Esophagus squamous epithelium (tissue), 5 donors: ENCODE measurements around the gene CENPP. TPM values are rescaled to one million over a fixed set of nuclear protein-coding genes. Genes with fewer than 3 reads are reported as not detected.

ENCODE experiments used
- DNase-seq: peaks from one replicate; lab custom pipeline; 2025; lab: John Stamatoyannopoulos, UW
- H3K27ac ChIP-seq, 4 donors: fragments of 200-600 bp; sonication (generic); one replicate each; pipeline ENCODE4 v1.5.1; 2016 to 2019; ENCODE audit warnings: mild to moderate bottlenecking in 1 of 4
- H3K27me3 ChIP-seq, 4 donors: fragments of 200-600 bp; sonication (generic); 1 replicate in 3 of 4; 2 replicates in 1 of 4; pipeline versions ENCODE4 v1.5.1 to v1.6.0; 2017 to 2021; ENCODE audit warnings: antibody characterized with exemption in 1 of 4
- H3K36me3 ChIP-seq, 3 donors: fragments of 200-600 bp; sonication (generic); one replicate each; pipeline ENCODE4 v1.5.1; 2016 to 2019
- H3K4me1 ChIP-seq, 3 donors: fragments of 200-600 bp; sonication (generic); one replicate each; pipeline ENCODE4 v1.5.1; 2017 to 2019
- H3K4me3 ChIP-seq, 4 donors: fragments of 200-600 bp; sonication (generic); 1 replicate in 3 of 4; 2 replicates in 1 of 4; pipeline ENCODE4 v1.5.1; 2016 to 2019; ENCODE audit warnings: mild to moderate bottlenecking in 2 of 4, moderate library complexity in 1 of 4
- H3K9me3 ChIP-seq, 3 donors: fragments of 200-600 bp; sonication (generic); one replicate each; pipeline ENCODE4 v1.5.1; 2016 to 2019
- CTCF ChIP-seq, 6 experiments: fragments of 450-650 bp in 4 of 6; fragments of 200-600 bp in 2 of 6; sonication (generic) in 2 of 6; IDR thresholded peaks; one replicate each; pipeline ENCODE4 v1.5.1; 2016 to 2019; ENCODE audit warnings: antibody characterized with exemption in 6 of 6, mild to moderate bottlenecking in 4 of 6, moderate library complexity in 4 of 6
- POLR2A ChIP-seq, 4 donors: fragments of 450-650 bp; IDR thresholded peaks; one replicate each; pipeline ENCODE4 v1.6.1; 2017; ENCODE audit warnings: antibody characterized with exemption in 4 of 4, mild to moderate bottlenecking in 4 of 4, moderate library complexity in 3 of 4
- WGBS, 2 donors: methylation state at CpG; one replicate each; pipeline ENCODE4 v1.1.5; 2018; 5-methylcytosine and 5-hydroxymethylcytosine counted together
- intact Hi-C: fragments of 100-400 bp; cut with DNase I; formaldehyde crosslinking; loops from one replicate; pipeline ENCODE4 v1.15.0; 2022
- total RNA-seq, 4 donors: library from RNA; depleted of rRNA; stranded (reverse); fragments of >200 nt; gene quantifications; one replicate each; pipeline ENCODE4 v1.1.0, GENCODE V29; 2016
- donor health status: DM: yes; HTN: yes; CAD: no.

The CENPP gene
- total RNA-seq, 4 donors from 2014 or later: 6.0 to 10.7 (median 7.5) TPM

DNA sequence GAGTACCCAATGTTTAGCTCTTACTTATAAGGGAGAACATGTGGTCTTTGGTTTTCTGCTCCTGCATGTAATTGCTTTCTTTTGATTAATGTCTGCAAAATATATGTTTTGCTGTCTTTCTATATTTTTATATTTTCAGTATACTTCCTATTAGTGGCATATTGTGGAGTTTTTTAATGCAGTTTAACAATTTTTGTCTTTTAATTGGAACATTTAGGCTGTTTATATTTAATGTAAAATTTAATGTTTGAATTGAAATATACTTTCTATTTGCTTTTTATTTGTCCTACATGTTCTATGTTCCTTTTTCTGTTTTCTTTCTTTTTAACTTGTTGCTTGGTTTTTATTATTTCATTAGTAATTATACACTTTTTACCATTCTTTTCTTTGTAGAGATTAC lies 205.1 kb downstream of the CENPP start:
- Histone ChIP-seq H3K4me3 (no peak overlapping the region), H3K9me3 (no peaks in the 10 kb centered on the region), H3K27me3 (no peaks in the 10 kb centered on the region), H3K27ac (no peak overlapping the region), H3K36me3 (no peaks in the 10 kb centered on the region), H3K4me1 (peaks cover 0 to 5% (median 0%) of the 10 kb centered on the region in 3 donors)
- TF ChIP-seq CTCF (IDR thresholded peaks at IDR 0.05) (no peak), POLR2A (IDR thresholded peaks at IDR 0.05) (no peak)
- intact Hi-C loops: no loop called here
- no peak for DNase-seq

GRCh38 chr9:92534204-92534603 lies 208.5 kb downstream of the CENPP start:
- Histone ChIP-seq H3K36me3 (no peaks in the 10 kb centered on the region), H3K27me3 (no peaks in the 10 kb centered on the region), H3K4me1 (peaks cover 0 to 5% (median 0%) of the 10 kb centered on the region in 3 donors), H3K4me3 (peak overlapping the region in 2 of 4 donors; percentile 13 to 54), H3K9me3 (no peaks in the 10 kb centered on the region), H3K27ac (peak overlapping the region in 1 of 4 donors; percentile 15)
- TF ChIP-seq CTCF (IDR thresholded peaks at IDR 0.05) (no peak), POLR2A (IDR thresholded peaks at IDR 0.05) (no peak)
- 57 to 73% methylated on average over 3 of the region's 3 CpGs for WGBS, 2 donors
- no peak for DNase-seq
- intact Hi-C loops: no loop called here

- no peaks in the 10 kb centered on the region for H3K9me3 ChIP-seq
- peak overlapping the region in 2 of 4 donors; percentile 13 to 54 for H3K4me3 ChIP-seq
- H3K4me1 ChIP-seq: peaks cover 0 to 5% (median 0%) of the 10 kb centered on the region in 3 donors
- no peaks in the 10 kb centered on the region for H3K27me3 ChIP-seq
- 26 to 64% methylated on average over 1 of the region's 1 CpG for WGBS, 2 donors
- TF ChIP-seq POLR2A (IDR thresholded peaks at IDR 0.05) (no peak), CTCF (IDR thresholded peaks at IDR 0.05) (no peak)
- intact Hi-C loops: no loop called here
- no peak for DNase-seq
- no peaks in the 10 kb centered on the region for H3K36me3 ChIP-seq
- H3K27ac ChIP-seq: peak overlapping the region in 2 of 4 donors; percentile 15 to 27
Measured at GRCh38 chr9:92534674-92535073, 208.9 kb downstream of the CENPP start.

DNA sequence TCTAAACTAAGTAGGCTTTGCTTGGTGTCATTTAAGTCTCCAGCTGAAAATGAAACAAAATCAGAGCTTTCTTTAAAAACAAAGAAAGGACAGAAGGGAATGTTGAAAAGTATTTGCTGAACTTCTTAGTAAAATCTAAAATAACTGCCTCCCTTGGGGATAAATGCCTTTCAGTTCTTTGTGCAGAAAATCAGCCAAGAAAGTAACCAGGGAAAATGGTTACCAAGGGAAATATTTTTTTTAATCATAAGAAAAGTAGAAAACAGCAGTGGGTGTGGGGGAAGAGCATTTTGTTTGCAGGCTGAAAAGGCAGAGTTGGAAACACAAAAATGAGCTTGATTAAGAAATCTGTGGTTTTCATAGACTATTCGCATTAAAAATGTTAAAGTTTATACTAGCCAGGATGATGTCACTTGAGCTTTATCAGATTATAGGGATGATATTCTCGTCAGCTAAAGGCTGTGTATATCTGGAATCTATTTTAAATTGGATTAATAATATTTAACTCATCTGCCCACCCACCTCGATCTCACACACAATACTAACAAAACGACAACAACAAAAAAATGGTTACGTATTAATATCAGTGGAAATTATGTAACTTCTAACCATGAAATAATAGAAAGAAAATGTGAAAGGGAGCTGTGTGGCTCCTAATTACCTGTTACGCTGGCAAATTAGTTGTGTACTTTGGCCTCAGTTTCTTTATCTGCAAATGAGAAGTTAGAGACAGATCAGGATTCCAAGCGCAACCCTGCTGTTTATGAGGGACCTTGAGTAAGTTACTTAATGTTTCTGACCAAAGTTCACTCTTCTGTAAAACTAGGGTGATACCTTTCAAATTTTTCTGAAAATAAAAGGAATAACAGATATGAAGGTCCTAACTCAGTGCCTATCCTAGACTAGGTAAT lies 210.4 kb downstream of the CENPP start, which contains the start of gene ECM2:
Gene ECM2, minus strand, starts transcription at position 51 of the 911 bp plus-strand sequence. CDS start 13,124 bp downstream, outside the sequence.
- Histone ChIP-seq H3K4me3 (peak within 1 kb of the TSS in 3 of 4 donors; percentile 5 to 54 (median 13)), H3K27me3 (no peaks in the 10 kb centered on the region), H3K36me3 (no peaks in the 10 kb centered on the region), H3K27ac (peak within 1 kb of the TSS in 2 of 4 donors; percentile 27 to 50), H3K4me1 (peaks cover 0 to 5% (median 0%) of the 10 kb centered on the region in 3 donors), H3K9me3 (no peaks in the 10 kb centered on the region)
- no peak for TF ChIP-seq POLR2A (IDR thresholded peaks at IDR 0.05)
- TF ChIP-seq CTCF (IDR thresholded peaks at IDR 0.05): no peak
- 67 to 73% methylated on average over 7 of the region's 7 CpGs for WGBS, 2 donors
- DNase-seq: no peak
- intact Hi-C loops: no loop called here

- Histone ChIP-seq H3K9me3 (no peaks in the 10 kb centered on the region), H3K4me1 (peaks cover 0 to 5% (median 0%) of the 10 kb centered on the region in 3 donors), H3K27me3 (no peaks in the 10 kb centered on the region), H3K27ac (no peak overlapping the region), H3K4me3 (no peak overlapping the region), H3K36me3 (no peaks in the 10 kb centered on the region)
- intact Hi-C loops: no loop called here
- no peak for TF ChIP-seq POLR2A (IDR thresholded peaks at IDR 0.05)
- TF ChIP-seq CTCF (IDR thresholded peaks at IDR 0.05): no peak
- 62 to 79% methylated on average over 2 of the region's 2 CpGs for WGBS, 2 donors
- DNase-seq: no peak
Measured at GRCh38 chr9:92538541-92538940, 212.8 kb downstream of the CENPP start.
